Measurements from ENCODE around the gene TLE3. TPM values are rescaled to one million over a fixed set of nuclear protein-coding genes. Genes with fewer than 3 reads are reported as not detected.

TLE3 gene
- total and polyA plus RNA-seq, 5 experiments from 2014 or later = 9.9 to 135 (median 32.6) TPM

GRCh38 chr15:70101459-70102113 lies 3.9 kb upstream of the TLE3 start:
- Mint-ChIP-seq H3K9me3 (peaks cover 0 to 6% (median 0%) of the 10 kb centered on the region in 9 donors), H3K4me1 (peaks cover 16 to 43% (median 26%) of the 10 kb centered on the region in 4 donors)
- POLR2A ChIA-PET = interaction anchor here (1.2 to 5.7 kb wide), 3 partner anchors 12 to 433 kb away, joined by 4 to 35 read pairs (median 5); no protein-coding TSS in a partner anchor

DNA sequence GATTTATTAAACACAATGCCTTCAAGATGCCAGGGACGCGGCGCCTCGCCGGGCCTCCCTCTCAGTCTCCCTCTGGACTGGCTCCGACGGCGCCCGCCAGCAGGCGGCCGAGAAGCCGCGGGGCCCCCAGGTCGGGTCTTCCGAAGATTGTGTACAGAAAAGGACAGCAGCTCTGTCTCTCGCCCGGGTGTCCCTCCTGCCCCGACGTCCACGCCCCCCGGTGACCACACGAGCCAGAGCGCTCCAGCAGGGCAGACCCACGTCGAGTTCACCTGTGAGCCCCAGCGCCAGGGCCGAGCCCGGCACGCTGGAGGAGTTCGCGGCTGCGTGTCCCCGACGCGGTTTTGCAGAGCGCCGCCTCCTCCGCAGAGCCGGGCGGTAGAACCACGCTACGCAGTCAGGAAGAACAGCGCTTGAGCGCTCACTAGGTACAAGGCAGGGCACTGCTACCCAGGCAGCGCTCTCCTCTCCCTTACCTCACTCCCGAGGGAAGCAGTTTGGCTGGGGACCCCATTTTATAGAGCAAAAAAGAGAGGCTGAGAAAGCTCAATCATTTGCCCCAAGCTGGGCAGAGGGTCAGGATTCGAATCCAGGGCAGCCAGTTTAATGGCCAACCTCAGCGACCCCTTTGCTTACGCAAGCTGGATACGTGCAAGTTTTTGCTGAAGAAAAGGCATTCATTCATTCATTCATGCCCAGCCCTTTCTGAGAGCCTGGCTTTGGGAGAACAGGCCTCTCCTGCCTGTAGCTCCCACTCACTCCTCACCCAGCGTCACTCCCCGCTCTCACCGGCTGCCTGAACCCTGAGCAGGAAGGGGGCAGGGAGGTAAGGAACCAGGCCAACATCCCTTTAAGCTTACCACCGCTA lies 3.0 kb upstream of the TLE3 start:
- POLR2A ChIA-PET = interaction anchor here (0.5 to 6.2 kb wide), 14 partner anchors 10 to 649 kb away, joined by 3 to 138 read pairs (median 4); partner anchors contain the start of gene RPLP1
- ATAC-seq (peak; percentile 37 to 48), DNase-seq (peak; percentile 55 to 81 (median 64))
- Mint-ChIP-seq H3K4me3 (peak overlapping the region; percentile 76 to 99 (median 92)), H3K9me3 (peaks cover 0 to 6% (median 0%) of the 10 kb centered on the region in 9 donors), H3K27ac (peak overlapping the region in 9 of 10 donors; percentile 35 to 98 (median 77)), H3K27me3 (peaks cover 0 to 13% (median 0%) of the 10 kb centered on the region in 5 donors), H3K36me3 (peaks cover 0 to 2% (median 0%) of the 10 kb centered on the region in 3 donors), H3K4me1 (peaks cover 18 to 45% (median 30%) of the 10 kb centered on the region in 4 donors)

More at GRCh38 chr15:70101459-70102113, 3.9 kb upstream of the TLE3 start:
- Mint-ChIP-seq H3K27me3 (peaks cover 0 to 13% (median 0%) of the 10 kb centered on the region in 5 donors), H3K36me3 (peaks cover 0 to 2% (median 0%) of the 10 kb centered on the region in 3 donors), H3K27ac (no peak overlapping the region), H3K4me3 (peak overlapping the region in 4 of 10 donors; percentile 9 to 48 (median 20))
- DNase-seq (no peak), ATAC-seq (no peak)

DNA sequence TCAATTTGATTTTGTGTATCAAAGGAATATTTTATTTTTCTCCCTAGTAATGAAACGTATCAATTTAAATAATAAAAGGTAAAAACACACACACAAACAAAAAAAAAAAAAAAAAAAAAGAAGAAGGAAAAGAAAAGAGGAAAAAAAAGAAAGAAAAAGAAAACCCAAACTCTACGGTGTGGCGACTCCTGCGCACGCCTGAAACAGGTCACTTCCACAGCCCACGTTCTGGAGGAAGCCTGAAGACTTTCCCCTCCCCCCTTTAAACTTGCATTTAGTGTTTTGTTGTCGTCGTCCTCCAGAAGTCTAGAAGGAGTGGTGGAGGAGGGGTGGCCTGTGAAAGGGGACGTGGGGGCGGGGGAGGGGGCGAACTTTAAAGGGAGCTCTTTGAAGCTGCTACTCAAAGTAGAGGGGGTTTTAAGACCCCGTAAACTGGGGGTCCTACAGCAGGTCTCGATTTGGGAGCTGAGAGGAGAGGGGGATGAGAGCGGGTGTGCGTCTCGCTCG lies 2.3 kb upstream of the TLE3 start:
- peaks cover 0 to 2% (median 0%) of the 10 kb centered on the region in 3 donors for H3K36me3 Mint-ChIP-seq
- peak overlapping the region in 9 of 10 donors; percentile 96 to 100 (median 99) for H3K27ac Mint-ChIP-seq

DNA sequence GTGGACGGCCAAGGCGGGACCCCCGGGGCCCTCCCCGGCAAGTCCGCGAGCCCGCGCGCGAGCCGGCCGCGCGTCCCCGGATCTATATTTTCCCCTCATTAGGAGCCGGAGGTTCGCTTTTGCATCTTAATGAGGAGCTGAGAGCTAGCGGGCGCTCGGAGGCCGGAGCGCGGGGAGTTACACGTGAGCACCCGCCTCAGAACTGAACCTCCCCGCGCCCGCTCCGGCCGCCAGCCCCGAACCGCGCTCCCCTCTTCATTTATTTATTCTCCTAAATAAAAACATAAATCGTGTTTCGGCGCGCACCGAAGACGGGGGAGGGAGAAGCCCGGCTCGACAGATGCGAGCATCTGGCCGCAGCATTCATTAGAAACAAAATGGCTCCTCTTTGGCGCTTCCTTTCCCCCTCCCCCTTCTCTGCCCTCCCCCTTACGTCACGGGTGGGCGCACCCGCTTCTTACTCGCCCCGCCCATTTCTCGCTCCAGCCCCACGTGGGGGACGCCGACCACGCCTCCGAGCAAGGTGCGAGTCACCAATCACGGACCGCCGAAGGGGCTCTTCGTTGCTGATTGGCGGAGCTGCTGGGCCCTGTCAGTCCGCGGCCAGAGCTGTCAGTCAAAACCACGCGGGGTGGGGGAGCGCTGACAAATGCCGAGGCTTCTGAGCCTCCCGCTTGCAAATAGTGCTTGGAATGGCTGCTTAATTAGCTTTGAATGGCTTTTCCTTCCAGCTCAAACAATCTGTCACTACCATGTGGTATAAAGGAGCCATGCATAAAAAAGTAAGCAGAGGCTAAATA lies 1.6 kb upstream of the TLE3 start:
- ATAC-seq (peak; percentile 32 to 54), DNase-seq (peak; percentile 99 to 100 (median 100))
- POLR2A ChIA-PET = interaction anchor here (0.6 to 6.2 kb wide), 23 partner anchors 12 to 894 kb away, joined by 3 to 138 read pairs (median 5); partner anchors contain the start of gene RPLP1
- Mint-ChIP-seq H3K27me3 (peaks cover 0 to 11% (median 0%) of the 10 kb centered on the region in 5 donors), H3K4me1 (peaks cover 26 to 55% (median 40%) of the 10 kb centered on the region in 4 donors), H3K9me3 (peaks cover 0 to 6% (median 0%) of the 10 kb centered on the region in 9 donors), H3K36me3 (peaks cover 0 to 2% (median 0%) of the 10 kb centered on the region in 3 donors), H3K27ac (peak overlapping the region; percentile 96 to 100 (median 99)), H3K4me3 (peak overlapping the region; percentile 89 to 99 (median 97))

More for the DNA sequence above, 2.3 kb upstream of the TLE3 start:
- peaks cover 0 to 6% (median 0%) of the 10 kb centered on the region in 9 donors for H3K9me3 Mint-ChIP-seq
- peak overlapping the region; percentile 89 to 99 (median 97) for H3K4me3 Mint-ChIP-seq
- POLR2A ChIA-PET = interaction anchor here (0.6 to 6.2 kb wide), 24 partner anchors 11 to 895 kb away, joined by 3 to 138 read pairs (median 5); partner anchors contain the start of gene RPLP1
- DNase-seq (peak in 3 of 10 donors; percentile 8 to 10 (median 9)), ATAC-seq (no peak)
- H3K4me1 Mint-ChIP-seq = peaks cover 20 to 48% (median 34%) of the 10 kb centered on the region in 4 donors
- H3K27me3 Mint-ChIP-seq = peaks cover 0 to 12% (median 0%) of the 10 kb centered on the region in 5 donors

- peaks cover 0 to 11% (median 0%) of the 10 kb centered on the region in 5 donors for H3K27me3 Mint-ChIP-seq
- peak overlapping the region; percentile 98 to 100 (median 98) for H3K27ac Mint-ChIP-seq
- H3K4me1 Mint-ChIP-seq = peaks cover 33 to 61% (median 45%) of the 10 kb centered on the region in 4 donors
- H3K4me3 Mint-ChIP-seq = peak overlapping the region; percentile 89 to 100 (median 98)
- DNase-seq = peak; percentile 21 to 66 (median 39)
- H3K36me3 Mint-ChIP-seq = peaks cover 0 to 6% (median 2%) of the 10 kb centered on the region in 3 donors
- POLR2A ChIA-PET = interaction anchor here (1.0 to 6.2 kb wide), 21 partner anchors 12 to 1279 kb away, joined by 3 to 138 read pairs (median 8); partner anchors contain the start of gene RPLP1
- no peak for ATAC-seq
- peaks cover 0 to 6% (median 0%) of the 10 kb centered on the region in 9 donors for H3K9me3 Mint-ChIP-seq
These were observed 897 bp upstream of the TLE3 start for GRCh38 chr15:70098461-70099166.

DNA sequence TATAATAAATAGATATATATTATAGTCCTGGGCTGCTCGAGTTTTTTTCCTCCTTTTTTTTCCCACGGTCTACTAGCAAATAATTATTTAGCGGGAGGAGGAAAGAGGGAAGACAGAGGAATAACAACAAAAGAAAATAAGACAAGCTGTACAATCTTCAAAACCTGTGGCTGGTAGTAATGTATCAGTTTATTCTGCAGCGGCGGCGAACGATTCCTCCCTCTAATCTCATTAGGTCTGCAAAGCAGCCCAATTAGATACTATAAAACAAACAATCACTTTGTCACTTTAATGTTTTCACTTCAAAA lies 390 bp upstream of the TLE3 start:
- ATAC-seq = no peak
- DNase-seq = peak in 1 of 10 donors; percentile 12

DNA sequence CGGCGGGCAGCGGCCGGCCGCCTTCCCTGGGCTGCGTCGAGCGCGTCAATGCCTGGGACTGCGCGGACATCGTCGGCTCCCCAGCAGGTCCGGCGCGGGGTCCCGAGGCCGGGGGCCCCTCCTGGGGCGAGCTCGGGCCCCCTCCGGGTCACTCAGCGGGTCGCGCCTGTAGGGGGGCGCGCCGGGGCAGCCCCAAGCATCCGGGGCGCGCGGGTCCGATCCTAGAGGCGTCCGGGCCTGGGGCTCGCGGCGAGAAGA lies 725 bp downstream of the TLE3 start:
- peaks cover 0 to 4% (median 0%) of the 10 kb centered on the region in 5 donors for H3K27me3 Mint-ChIP-seq
- POLR2A ChIA-PET = interaction anchor here (0.6 to 6.2 kb wide), 22 partner anchors 10 to 644 kb away, joined by 3 to 138 read pairs (median 5); partner anchors contain the start of gene RPLP1
- peak overlapping the region in 1 of 10 donors; percentile 98 for H3K27ac Mint-ChIP-seq
- H3K4me1 Mint-ChIP-seq = peaks cover 39 to 65% (median 57%) of the 10 kb centered on the region in 4 donors
- H3K9me3 Mint-ChIP-seq = peaks cover 0 to 6% (median 0%) of the 10 kb centered on the region in 9 donors
- H3K4me3 Mint-ChIP-seq = peak overlapping the region in 9 of 10 donors; percentile 89 to 100 (median 98)
- DNase-seq = no peak
- peaks cover 4 to 23% (median 6%) of the 10 kb centered on the region in 3 donors for H3K36me3 Mint-ChIP-seq
- ATAC-seq = no peak

More for the DNA sequence above, 390 bp upstream of the TLE3 start:
- peaks cover 34 to 62% (median 49%) of the 10 kb centered on the region in 4 donors for H3K4me1 Mint-ChIP-seq
- peak overlapping the region; percentile 98 to 100 (median 98) for H3K27ac Mint-ChIP-seq
- peaks cover 0 to 6% (median 0%) of the 10 kb centered on the region in 9 donors for H3K9me3 Mint-ChIP-seq
- H3K4me3 Mint-ChIP-seq = peak overlapping the region; percentile 89 to 100 (median 98)
- H3K27me3 Mint-ChIP-seq = peaks cover 0 to 8% (median 0%) of the 10 kb centered on the region in 5 donors
- POLR2A ChIA-PET = interaction anchor here (1.0 to 6.2 kb wide), 21 partner anchors 11 to 1279 kb away, joined by 3 to 138 read pairs (median 8); partner anchors contain the start of gene RPLP1
- H3K36me3 Mint-ChIP-seq = peaks cover 0 to 11% (median 2%) of the 10 kb centered on the region in 3 donors

- Mint-ChIP-seq H3K4me3 (peak overlapping the region; percentile 89 to 100 (median 96)), H3K9me3 (peaks cover 0 to 6% (median 0%) of the 10 kb centered on the region in 9 donors), H3K36me3 (peaks cover 4 to 28% (median 10%) of the 10 kb centered on the region in 3 donors), H3K27ac (peak overlapping the region; percentile 92 to 96 (median 93)), H3K27me3 (peaks cover 0 to 4% (median 0%) of the 10 kb centered on the region in 5 donors), H3K4me1 (peaks cover 44 to 70% (median 60%) of the 10 kb centered on the region in 4 donors)
- ATAC-seq (peak in 1 of 2 donors; percentile 2), DNase-seq (peak; percentile 30 to 73 (median 55))
- POLR2A ChIA-PET = interaction anchor here (1.0 to 6.2 kb wide), 17 partner anchors 9 to 644 kb away, joined by 3 to 138 read pairs (median 9); partner anchors contain the start of gene RPLP1
These were observed 1.3 kb downstream of the TLE3 start for GRCh38 chr15:70096215-70097062.

GRCh38 chr15:70095408-70096214 lies 2.1 kb downstream of the TLE3 start:
- peaks cover 0 to 3% (median 0%) of the 10 kb centered on the region in 5 donors for H3K27me3 Mint-ChIP-seq

More at GRCh38 chr15:70095408-70096214, 2.1 kb downstream of the TLE3 start:
- H3K4me1 Mint-ChIP-seq = peaks cover 46 to 74% (median 63%) of the 10 kb centered on the region in 4 donors
- POLR2A ChIA-PET = interaction anchor here (0.5 to 6.2 kb wide), 12 partner anchors 9 to 1274 kb away, joined by 3 to 138 read pairs (median 6); partner anchors contain the start of gene RPLP1
- peaks cover 0 to 6% (median 0%) of the 10 kb centered on the region in 9 donors for H3K9me3 Mint-ChIP-seq
- ATAC-seq (peak in 1 of 2 donors; percentile 6), DNase-seq (peak in 9 of 10 donors; percentile 16 to 80 (median 54))
- peak overlapping the region; percentile 89 to 100 (median 96) for H3K4me3 Mint-ChIP-seq
- peaks cover 4 to 36% (median 17%) of the 10 kb centered on the region in 3 donors for H3K36me3 Mint-ChIP-seq
- H3K27ac Mint-ChIP-seq = peak overlapping the region; percentile 31 to 96 (median 89)

All from naive thymus-derived CD8-positive, alpha-beta T cell (primary cell).